PC-9 (cell line): ENCODE data around the gene UBE2O.

Experiments
- EZH2 ChIP-seq: fragments of 200-600 bp; sonication (generic); IDR thresholded peaks from 2 replicates; pipeline ENCODE4 v1.8.0; 2017; ENCODE audit warnings: antibody characterized with exemption, low read depth
- TF ChIP-seq, protein P1 (sequence below): fragments of 200-600 bp; sonication (generic); conservative IDR thresholded peaks from 2 replicates; pipeline ENCODE4 v1.6.1; 2017; ENCODE audit warnings: mixed run types, antibody characterized with exemption, mild to moderate bottlenecking, moderate library complexity

DNA sequence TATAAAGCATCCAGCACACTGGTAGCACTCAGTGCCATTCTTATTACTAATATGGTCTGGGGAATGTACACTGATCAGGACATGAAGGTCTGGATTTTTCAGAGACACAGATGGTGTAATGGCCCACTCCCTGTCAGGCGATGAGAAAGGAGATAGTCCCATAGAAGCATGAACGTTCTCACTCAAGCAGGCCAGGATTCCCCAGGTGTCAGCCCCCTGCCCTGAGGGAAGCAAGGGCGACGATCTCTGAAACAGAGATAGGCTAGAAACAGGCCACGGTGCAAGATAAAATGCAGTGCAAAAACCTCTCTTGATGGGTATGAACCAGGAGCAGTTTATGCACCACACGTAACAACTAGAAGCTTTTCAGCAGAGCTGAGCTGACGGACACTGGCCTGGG is 109.8 kb downstream of the UBE2O start:
- TF ChIP-seq, protein P1, sequence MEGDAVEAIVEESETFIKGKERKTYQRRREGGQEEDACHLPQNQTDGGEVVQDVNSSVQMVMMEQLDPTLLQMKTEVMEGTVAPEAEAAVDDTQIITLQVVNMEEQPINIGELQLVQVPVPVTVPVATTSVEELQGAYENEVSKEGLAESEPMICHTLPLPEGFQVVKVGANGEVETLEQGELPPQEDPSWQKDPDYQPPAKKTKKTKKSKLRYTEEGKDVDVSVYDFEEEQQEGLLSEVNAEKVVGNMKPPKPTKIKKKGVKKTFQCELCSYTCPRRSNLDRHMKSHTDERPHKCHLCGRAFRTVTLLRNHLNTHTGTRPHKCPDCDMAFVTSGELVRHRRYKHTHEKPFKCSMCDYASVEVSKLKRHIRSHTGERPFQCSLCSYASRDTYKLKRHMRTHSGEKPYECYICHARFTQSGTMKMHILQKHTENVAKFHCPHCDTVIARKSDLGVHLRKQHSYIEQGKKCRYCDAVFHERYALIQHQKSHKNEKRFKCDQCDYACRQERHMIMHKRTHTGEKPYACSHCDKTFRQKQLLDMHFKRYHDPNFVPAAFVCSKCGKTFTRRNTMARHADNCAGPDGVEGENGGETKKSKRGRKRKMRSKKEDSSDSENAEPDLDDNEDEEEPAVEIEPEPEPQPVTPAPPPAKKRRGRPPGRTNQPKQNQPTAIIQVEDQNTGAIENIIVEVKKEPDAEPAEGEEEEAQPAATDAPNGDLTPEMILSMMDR: no peak
- no peak for TF ChIP-seq EZH2
